GM18498 (cell line): ENCODE measurements around the gene ANKRD65.

Source experiments
- ATAC-seq: cut with Tn5 transposase; IDR thresholded peaks from one replicate; pipeline ENCODE4 v1.9.1; 2021; ENCODE audit warnings: mild to moderate bottlenecking, moderate library complexity; ENCODE audit not compliant: unreplicated experiment

The ANKRD65 gene

DNA sequence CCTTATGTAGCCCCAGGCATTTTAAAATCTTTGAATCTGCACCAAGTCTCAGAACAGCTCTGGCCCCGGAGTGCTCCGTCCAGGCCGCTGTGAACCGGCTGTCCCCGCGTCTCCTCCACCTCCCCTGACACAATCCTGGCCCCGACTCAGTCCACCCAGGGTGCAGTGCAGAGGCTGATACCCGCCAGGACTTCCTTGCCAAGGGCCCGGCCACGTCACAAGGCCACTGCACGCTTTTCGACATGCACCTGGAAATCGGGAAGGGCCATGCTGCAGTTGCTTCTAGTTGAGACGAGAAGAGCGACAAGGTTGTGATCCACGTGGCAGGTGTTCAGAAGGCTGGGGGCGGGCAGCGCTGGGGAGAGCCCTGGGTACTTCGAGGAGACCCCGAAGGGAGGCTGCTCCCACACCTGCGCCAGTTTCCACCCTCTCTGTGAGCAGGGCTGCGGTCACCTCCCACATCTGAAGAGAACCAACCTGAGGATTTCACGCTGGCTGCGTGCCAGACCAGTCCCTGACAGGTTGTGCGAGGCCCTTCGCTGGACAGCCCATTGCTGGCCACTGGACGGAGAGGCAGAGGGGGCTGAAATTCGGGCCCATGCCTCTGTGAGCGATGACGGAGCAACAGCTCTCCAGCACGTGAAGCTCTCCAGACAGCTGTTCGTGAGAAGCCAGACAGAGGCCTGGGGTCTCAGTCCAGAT is 21.1 kb upstream of the ANKRD65 start:
- no peak for ATAC-seq

DNA sequence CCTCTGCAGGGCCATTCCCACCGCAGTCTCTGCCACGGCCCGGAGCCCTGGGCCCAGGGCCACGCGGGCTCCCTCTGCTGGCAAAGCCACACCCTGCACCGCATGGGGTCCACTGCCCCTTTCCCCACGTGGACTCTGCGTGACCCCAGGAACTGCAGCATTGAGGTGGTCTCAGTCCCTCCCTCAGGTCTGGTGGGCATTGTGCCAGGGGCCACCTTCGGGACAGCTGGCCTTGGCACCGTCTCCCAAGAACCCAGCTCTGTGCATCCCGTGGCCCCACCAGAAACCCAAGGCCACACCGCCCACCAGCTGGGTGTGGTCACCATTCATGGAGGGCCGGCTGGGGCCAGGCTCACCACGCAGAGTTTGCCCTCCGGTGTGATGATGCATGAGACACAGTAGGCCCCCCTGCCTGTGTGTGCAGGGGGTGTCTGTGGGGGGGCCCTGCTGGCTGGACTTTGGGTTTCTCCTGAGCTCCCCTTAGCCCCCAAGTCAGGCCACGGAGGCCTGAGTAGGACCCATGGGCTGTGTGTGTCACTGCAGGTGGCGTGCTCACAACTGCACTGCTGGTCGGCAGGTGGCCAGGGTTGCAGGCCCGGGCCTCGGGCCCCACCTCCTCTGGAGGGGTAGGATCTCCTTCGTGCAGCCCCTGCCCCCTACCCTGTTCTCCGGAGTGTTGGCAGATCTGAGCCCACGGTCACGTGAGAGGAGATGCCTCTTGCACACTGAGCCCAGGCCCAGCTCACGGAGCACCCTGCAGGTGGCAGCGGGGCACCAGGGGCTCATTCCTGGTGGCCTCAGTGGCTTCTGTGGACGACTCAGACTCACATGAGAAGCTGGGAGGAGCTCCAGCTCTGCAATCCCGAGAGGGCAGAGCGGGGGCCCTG is 20.2 kb upstream of the ANKRD65 start:
- no peak for ATAC-seq

DNA sequence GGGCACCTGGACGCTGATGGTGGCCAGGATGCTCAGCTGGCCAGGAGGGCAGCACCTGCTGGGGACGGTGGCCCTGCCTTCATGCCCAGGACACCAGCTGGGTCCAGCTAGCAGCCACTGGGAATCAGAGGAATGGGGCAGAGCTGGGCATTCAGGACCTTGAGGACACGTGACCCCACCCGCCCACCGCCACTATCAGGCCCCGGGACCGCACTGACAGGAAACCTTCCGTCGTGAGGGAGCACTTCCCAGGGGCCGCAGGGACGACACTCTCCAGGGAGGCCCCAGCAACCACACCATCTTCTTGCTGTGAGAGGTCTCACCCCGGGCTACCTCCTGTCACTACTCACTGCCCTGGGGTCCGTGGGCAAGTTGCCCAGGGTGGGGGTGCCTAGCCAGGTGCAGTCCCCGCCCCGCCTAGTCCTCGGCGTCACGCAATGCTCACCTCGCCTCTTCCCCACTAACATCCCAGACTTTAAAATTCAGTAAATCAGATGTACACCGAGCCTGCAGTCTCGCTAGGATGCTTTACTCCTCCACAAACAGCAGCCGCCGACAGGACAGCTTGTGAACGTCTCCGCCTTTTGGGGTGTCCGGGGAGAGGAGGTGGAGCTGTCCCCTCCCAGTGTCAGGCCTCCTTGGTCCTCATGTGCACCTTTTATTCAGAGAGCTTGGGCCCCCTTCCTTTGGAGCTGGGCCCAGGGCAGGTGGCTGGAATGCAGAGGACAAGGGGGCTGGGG is 19.4 kb upstream of the ANKRD65 start:
- no peak for ATAC-seq

DNA sequence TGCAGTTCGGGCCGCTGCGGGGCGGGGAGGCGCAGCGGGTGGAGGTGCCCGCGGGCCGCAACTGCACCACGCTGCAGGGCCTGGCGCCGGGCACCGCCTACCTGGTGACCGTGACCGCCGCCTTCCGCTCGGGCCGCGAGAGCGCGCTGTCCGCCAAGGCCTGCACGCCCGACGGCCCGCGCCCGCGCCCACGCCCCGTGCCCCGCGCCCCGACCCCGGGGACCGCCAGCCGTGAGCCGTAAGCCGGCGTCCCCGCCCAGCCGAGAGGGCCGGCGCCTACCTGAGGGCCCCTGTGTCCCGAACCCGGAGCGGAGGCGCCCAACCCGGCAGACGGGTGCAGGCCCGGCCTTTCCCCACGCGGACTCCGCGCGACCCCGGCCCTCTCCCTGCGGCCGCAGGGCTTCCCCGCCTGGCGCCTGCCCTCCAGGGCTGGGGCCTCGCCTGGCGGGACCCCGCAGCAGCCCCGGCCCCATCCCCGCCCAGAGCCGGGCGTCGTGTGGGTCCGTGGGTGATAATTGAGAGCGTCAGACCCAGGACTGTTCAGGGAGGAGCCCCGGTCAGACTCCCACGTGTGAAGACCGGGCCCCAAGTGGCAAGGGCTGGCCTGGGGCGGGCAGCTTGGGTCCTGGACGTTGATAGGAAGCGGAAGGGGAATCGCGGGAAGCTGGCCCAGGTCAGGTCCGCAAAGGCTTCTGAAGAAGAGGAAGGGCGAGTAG is 18.6 kb upstream of the ANKRD65 start:
- no peak for ATAC-seq

DNA sequence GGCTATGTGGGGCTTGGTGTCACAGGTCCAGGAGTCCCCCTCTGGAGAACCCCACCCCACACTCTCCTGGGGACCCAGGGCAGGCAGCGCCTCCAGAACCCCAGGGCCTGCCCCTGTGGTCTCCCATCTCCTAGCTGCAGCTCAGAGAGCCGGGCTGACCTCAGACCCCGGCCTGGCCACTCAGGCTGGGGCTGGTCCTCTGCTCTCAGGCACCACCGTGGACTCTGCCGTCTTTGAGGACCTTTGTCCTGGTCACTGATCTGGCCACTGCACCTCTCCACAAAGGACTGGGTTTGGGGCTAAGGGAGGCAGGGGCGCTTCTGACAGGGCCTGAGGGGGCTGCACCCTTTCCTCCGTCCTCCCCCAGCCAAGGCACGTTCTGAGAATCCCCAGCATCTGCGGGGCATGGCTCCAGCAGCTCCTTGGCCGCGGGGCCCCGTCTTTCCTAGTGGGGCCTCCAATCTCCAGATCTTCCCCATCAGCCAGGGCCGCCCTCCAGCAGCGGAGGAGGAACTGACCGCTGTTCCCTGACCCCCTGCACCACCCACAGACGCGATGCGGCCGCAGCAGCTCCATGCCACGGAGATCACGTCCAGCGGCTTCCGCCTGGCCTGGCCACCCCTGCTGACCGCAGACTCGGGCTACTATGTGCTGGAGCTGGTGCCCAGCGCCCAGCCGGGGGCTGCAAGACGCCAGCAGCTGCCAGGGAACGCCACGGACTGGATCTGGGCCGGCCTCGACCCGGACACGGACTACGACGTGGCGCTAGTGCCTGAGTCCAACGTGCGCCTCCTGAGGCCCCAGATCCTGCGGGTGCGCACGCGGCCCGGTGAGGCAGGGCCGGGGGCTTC is 17.7 kb upstream of the ANKRD65 start:
- ATAC-seq: no peak

DNA sequence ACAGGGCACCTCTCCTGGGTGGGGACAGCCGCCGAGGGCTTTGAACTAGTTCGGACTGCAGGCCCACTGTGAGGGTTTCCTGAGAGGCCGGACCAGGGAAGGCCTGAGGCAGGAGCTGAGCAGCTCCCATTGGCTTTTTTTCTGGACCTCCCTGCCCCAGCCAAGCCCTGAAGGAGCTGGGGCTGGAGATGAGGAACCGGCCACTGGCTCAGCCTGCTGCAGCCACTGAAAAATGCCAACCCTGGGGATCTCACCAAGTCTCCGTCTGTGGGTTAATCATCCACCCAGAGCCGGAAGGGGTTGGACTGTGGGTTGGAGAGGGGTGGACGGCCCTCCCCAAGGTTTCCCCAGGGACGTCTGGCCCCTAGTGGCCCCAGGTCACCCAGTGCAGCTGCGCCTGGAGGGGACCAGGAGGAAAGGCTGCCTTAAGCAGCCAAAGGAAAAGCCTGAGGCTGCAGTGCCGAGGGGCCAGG is 16.9 kb upstream of the ANKRD65 start:
- ATAC-seq: peak; percentile 52

DNA sequence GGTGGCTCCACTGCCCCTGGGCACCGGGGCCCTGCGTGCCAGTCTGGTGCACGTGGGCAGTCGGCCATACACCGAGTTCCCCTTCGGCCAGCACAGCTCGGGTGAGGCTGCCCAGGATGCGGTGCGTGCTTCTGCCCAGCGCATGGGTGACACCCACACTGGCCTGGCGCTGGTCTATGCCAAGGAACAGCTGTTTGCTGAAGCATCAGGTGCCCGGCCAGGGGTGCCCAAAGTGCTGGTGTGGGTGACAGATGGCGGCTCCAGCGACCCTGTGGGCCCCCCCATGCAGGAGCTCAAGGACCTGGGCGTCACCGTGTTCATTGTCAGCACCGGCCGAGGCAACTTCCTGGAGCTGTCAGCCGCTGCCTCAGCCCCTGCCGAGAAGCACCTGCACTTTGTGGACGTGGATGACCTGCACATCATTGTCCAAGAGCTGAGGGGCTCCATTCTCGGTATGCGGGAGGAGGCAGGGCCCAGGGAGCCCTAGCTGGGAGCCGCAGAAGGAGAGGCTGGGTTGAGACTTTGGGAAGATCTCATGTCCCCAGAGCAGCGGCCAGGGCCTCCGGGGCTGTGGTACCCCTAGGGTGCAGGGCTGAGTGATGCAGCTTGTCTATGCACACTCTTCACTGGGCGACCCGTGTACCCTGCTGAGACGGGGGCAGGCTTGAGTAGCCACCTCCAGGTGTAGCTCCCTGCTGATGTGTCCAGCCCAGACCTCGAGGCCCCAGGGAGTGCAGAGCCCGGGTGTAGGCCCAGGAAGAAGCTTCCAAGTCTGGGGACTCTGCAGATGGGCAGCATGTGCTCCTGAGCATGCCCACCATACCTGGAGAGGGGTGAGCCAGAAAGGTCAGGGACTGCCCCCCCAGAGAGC is 16.2 kb upstream of the ANKRD65 start:
- no peak for ATAC-seq

DNA sequence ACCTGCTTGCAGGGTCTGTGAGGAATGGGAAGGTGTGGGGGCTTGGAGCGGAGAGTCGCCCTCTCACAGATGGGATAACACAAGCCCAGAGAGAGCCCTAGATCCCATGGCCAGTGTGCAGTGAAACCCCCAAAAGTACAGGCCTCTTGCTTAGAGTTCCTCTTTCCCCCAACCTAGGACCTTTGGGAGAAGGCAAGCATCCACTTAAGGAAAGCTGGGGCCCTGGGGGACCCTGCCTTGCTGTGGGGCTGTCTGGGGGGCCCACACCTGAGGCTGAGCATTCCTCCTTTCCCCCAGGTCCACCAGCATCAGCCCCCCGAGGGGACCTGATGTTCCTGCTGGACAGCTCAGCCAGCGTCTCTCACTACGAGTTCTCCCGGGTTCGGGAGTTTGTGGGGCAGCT is 15.6 kb upstream of the ANKRD65 start:
- ATAC-seq: no peak

DNA sequence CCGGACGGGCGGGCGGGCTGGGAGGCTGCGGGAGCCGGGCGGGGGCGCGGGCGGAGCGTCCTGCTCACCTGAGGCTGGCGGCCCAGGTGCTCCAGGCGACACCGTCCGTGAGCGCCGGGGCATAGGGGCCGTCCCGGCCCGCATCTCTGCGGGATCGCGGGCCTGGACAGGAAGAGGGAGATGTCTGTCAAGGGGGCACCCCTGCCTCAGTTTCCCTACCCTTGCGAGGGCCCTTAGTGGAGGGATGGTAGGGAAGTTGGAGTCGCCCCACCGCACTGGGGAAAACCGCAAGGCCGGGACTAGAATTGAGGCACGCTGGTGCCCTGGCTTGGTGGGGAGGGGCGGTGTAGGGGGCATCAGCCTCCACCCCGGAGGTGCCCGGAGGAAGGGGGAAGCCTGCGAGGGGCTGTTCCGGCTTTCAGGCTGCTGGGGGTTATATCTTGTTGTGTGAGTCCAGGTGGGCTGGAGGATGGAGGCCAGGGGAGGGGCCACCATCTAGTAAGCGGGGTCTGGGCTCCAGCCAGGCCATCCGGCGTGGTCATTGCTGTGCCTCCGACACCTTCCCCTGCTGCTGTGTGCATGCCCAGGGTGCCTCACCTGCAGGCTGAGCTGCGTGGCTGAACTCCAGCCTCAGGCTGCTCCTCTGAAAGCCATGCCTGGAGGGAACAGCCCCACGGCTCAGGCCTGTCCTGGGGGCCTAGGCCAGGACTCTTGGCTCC is 15.0 kb upstream of the ANKRD65 start:
- no peak for ATAC-seq

DNA sequence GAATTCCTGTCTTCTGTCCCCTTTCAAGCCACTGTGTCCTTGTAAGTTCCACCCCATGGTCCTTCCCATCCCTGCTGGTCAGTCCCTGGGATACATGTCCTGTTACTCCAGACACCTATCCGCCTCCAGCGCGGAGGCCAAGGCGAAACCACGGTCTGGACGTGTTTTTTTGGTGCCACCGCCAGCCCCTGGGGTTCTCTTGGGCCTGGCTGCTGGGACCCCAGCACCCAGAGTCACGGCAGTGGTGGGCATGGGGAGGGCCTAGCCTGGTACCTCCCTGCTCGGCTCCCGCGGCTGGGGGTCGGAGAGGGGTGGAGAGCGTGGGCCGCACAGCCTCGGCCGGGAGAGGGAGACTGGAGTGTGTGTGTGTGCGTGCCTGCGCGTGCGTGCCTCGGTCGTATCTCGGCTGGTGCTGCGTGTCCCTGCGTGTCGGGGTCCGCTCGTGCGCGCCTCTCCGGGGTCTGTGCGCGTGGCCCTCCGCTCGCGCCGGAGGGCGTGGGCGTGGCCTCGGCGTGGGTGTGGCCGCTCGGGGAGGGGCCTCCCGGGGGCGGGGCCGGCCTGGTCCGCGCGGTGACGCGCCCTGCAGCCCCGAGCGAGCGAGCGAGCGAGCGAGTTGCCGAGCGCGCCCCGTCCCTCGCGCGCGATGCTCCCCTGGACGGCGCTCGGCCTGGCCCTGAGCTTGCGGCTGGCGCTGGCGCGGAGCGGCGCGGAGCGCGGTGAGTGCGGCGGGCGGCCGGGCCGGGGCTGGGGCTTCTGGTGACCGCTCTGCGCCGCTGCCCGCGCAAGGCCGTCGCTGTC is 14.2 kb upstream of the ANKRD65 start, which contains the start of gene VWA1:
Gene VWA1, plus strand, starts transcription at position 585 of the 798 bp plus-strand sequence. Its CDS starts 59 bp downstream, at position 644.
- no peak for ATAC-seq

DNA sequence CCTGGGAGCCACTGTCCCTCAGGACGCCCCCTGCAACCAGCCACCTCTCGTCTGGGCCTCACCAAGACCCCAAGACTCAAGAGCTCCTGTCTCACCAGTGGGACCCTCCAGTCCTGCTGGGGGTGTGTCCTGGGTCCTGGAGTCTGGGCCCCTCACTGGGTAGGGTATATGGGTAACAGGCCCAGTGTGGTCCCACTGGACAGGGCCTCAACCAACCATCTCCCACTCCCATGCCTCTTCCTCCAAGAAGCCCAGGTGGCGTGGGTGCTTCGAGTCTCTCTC is 13.7 kb upstream of the ANKRD65 start:
- no peak for ATAC-seq

DNA sequence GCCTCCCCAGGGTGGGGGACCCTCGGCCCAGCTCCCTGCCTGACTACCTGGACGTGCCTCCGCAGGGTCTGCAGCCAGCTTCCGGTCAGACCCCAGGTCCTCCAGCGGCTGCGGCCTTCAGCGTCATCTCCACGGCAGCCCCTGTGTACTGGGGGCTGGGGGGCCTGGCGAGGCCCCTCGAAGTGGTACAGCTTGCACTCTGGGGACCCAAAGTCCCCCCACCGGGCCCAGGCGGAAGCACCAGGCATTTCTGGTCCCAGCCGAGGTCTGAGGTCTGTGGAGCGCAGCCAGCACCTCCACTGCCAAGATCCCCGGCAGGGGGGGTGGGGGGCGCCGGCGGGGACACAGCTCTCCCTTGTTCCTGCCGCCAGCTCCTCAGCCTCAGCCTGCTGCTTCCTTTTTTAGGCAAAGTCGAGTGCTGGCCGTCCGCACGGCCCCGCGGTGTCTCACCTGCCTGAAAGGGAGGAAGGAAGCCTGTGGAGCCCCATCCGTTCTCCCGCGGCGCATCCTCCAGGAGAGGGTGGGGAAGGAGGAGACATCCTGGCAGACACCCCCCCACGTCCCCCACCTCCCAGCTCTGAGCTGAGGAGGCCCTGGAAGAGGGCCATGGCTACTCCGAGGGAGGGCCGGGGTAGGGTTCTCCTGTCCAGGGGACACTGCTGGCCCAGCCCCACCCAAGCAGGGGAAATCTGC is 13.2 kb upstream of the ANKRD65 start:
- no peak for ATAC-seq

DNA sequence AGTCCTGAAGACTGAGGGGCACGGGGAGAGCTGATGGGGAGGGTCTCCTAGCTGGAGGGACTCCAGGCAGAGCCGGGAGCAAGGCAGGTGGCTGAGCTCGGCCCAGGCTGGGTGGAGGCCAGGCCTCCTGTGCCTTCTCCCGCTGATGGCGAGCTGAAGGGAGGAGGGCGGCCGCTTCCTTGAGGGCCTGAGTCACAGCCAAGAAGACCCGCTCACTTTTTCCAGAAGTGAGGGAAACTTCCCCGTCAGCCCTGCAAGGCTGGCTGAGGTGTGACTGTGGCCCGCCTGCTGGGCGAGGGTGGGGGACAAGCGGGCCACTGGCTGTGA is 12.7 kb upstream of the ANKRD65 start:
- ATAC-seq: no peak

DNA sequence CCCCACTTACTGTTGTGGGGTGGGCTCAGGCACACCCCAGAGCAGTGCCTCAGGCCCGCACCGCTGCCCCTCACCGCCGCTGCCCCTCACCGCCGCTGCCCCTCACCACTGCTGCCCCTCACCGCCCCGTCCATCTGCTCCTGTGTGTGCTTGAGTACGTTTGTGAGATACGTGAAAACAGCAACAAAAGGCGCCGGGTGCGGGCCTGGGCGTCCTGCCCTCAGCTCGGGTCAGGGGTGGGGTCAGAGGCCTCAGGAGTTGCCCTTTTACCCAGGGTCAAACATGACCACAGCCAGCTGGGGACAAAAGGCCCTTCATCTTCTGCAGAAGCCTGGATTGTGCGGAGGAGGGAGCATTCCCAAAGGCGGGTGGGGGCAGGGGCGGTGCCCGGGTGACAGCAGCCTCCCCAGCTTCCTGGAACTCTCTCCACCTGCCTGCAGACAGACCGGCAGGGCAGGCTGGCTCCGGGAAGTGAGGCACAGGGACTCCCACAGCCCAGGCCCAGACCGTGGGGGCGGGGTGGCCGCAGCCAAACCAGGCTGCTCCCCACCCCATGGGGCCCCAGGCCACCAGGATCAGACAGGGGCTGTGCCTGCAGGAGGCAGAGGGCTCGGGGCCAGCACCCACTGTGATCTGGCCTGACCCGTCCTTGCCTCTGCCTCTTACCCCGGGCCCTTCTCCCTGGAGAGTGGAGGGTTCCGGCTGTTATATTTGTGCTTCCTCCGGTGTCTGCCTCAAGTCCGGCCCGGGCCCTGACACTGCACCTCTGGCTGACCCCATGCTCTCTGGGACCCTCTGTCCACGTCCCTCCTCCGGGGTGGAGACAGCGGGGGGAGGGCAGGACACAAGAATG is 12.1 kb upstream of the ANKRD65 start:
- no peak for ATAC-seq

DNA sequence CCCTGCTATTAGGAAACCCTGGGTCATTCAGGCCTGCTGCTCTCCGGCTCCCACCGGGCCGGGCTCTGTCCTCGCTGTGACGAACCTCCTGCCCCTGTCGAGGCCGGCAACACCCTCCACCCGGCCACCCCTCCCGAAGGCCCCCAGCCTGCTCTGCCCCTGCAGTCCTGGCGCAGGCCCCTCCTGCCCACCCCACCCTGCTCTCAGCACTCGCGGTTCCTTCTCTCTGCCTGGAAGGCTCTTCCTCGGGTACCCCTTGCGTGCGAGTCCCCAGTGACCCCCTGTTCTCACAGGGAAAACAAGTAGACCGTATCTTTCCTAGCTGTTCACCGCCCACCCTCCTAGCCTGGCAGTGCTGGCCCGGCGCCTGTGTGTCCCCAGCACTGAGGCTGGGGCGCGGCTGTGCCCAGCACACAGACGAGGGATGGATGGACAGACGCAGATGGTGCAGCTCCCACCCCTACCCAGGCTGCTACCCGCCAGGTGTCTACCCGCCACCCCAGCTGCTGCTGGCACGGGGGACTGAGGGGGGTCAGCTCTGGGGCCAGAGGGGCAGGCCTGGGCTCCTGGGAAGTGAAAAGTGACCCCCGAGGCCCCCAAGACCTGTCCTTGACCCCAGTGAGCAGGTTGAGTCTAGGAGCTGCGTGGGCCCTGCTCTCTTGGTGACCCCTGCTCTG is 11.3 kb upstream of the ANKRD65 start:
- no peak for ATAC-seq

DNA sequence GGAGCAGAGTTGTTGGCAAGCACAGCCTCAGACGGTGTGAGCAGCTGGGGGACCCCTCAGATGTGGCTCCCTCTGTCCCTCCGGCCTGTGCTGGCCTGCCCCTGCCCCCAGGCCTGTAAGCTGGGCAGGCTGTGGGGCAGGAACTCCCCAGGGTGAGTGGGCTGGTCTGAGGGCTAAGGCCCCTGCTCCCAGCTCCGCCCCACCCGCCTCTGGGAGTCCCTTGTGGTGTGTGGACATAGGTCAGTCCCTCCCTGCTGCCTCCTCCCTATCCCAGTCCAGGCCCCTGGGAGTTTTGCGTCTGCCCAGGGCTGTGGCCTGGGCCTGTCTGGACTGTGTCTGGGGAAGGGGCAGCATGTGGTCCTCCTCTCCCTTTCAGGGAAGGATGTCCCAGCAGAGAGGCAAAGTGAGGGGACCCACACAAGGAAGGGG is 10.8 kb upstream of the ANKRD65 start:
- no peak for ATAC-seq
